ENCODE measurements around the gene TDRD7.

DNA sequence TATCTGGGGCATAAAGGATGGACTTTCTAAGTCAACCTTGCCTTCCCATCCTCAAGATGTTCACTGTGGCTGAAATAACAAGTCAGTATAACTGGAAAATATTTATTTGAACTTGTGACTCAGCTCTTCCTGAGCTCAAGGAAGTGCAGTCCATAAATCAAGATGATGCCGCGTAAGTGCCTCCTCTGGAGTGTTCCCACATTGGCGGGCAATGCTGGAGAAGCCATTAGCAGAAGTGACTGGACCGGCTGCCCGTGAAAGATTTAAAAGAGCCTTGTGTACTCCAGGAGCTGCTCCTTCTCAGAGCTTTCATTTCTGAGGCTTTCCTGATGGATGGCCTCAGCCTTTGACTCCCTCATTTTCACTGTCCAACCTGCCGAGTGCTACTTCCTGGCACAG, 107.0 kb downstream of the TDRD7 start:
- TF ChIP-seq RFX5 (IDR thresholded peaks at IDR 0.05; ENCODE audit: low read depth, low read length) = no peak
- TF ChIP-seq ZNF207 (IDR thresholded peaks at IDR 0.05; ENCODE audit: borderline replicate concordance) = no peak
- TF ChIP-seq YEATS2 (CRISPR knock-in tag; IDR thresholded peaks at IDR 0.05; ENCODE audit: borderline replicate concordance) = no peak
- TF ChIP-seq EHMT2 (IDR thresholded peaks at IDR 0.05; ENCODE audit: borderline replicate concordance, low read depth, low read length) = no peak
- no peak for TF ChIP-seq YY1 (IDR thresholded peaks at IDR 0.05; ENCODE audit: insufficient read depth, insufficient replicate concordance, low read depth, low read length)
- no peak for TF ChIP-seq SIN3A (IDR thresholded peaks at IDR 0.05; ENCODE audit: borderline replicate concordance, low read depth, low read length)
- TF ChIP-seq, protein P1, sequence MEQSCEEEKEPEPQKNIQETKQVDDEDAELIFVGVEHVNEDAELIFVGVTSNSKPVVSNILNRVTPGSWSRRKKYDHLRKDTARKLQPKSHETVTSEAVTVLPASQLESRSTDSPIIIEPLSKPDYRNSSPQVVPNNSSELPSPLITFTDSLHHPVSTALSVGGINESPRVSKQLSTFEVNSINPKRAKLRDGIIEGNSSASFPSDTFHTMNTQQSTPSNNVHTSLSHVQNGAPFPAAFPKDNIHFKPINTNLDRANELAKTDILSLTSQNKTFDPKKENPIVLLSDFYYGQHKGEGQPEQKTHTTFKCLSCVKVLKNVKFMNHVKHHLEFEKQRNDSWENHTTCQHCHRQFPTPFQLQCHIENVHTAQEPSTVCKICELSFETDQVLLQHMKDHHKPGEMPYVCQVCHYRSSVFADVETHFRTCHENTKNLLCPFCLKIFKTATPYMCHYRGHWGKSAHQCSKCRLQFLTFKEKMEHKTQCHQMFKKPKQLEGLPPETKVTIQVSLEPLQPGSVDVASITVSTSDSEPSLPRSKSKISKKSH (CRISPR knock-in tag; IDR thresholded peaks at IDR 0.05; ENCODE audit: borderline replicate concordance) = no peak
- TF ChIP-seq, protein P2, sequence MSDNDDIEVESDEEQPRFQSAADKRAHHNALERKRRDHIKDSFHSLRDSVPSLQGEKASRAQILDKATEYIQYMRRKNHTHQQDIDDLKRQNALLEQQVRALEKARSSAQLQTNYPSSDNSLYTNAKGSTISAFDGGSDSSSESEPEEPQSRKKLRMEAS (IDR thresholded peaks at IDR 0.05) = no peak
- TF ChIP-seq RARG (CRISPR knock-in tag; IDR thresholded peaks at IDR 0.05; ENCODE audit: low read depth) = no peak
- TF ChIP-seq, protein P3, sequence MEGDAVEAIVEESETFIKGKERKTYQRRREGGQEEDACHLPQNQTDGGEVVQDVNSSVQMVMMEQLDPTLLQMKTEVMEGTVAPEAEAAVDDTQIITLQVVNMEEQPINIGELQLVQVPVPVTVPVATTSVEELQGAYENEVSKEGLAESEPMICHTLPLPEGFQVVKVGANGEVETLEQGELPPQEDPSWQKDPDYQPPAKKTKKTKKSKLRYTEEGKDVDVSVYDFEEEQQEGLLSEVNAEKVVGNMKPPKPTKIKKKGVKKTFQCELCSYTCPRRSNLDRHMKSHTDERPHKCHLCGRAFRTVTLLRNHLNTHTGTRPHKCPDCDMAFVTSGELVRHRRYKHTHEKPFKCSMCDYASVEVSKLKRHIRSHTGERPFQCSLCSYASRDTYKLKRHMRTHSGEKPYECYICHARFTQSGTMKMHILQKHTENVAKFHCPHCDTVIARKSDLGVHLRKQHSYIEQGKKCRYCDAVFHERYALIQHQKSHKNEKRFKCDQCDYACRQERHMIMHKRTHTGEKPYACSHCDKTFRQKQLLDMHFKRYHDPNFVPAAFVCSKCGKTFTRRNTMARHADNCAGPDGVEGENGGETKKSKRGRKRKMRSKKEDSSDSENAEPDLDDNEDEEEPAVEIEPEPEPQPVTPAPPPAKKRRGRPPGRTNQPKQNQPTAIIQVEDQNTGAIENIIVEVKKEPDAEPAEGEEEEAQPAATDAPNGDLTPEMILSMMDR (CRISPR knock-in tag; IDR thresholded peaks at IDR 0.05) = no peak

All from HepG2 (cell line).